GM19240 (cell line): ENCODE results near the gene ISOC2.
"Not testable (repeated sequence)": the region's sequence is repeated elsewhere in the genome, so short reads cannot be mapped to it uniquely, and the experiment has no call there.

ENCODE experiments used
- DNase-seq: peaks from one replicate; pipeline ENCODE4 v3.0.0; 2011; ENCODE audit warnings: low spot score; ENCODE audit not compliant: insufficient read length

The ISOC2 gene

GRCh38 chr19:55410168-55410567 lies 51.3 kb downstream of the ISOC2 start:
- no peak for DNase-seq

GRCh38 chr19:55409179-55409578 lies 52.3 kb downstream of the ISOC2 start:
- DNase-seq, result not testable (repeated sequence)

- no peak for DNase-seq
These were observed 52.9 kb downstream of the ISOC2 start for GRCh38 chr19:55408533-55408872.

GRCh38 chr19:55407800-55408532 lies 53.5 kb downstream of the ISOC2 start:
- DNase-seq, result peak; percentile 99

- DNase-seq, result not testable (repeated sequence)
These were observed 54.0 kb downstream of the ISOC2 start, which contains the start of gene UBE2S for GRCh38 chr19:55407550-55407799. Gene UBE2S (minus strand): TSS chr19:55407788. CDS start chr19:55407589, 199 bp downstream.

- no peak for DNase-seq
These were observed 54.5 kb downstream of the ISOC2 start for GRCh38 chr19:55406826-55407549.

- DNase-seq, result no peak
These were observed 55.2 kb downstream of the ISOC2 start for GRCh38 chr19:55406091-55406825.

- no peak for DNase-seq
These were observed 55.8 kb downstream of the ISOC2 start for GRCh38 chr19:55405638-55406037.
